NCI-H1105 treated with DMSO at 0.1 percent for 48 hours (cell line): Measurements from ENCODE around the gene SLC22A13.
"Not testable (repeated sequence)": the region's sequence is repeated elsewhere in the genome, so short reads cannot be mapped to it uniquely, and the experiment has no call there.

Experiments used
- DNase-seq: peaks from one replicate; lab custom pipeline; 2025; lab: John Stamatoyannopoulos, UW

The SLC22A13 gene

GRCh38 chr3:38265604-38266307, at the start of gene SLC22A13:
TSS of gene SLC22A13 (plus strand) at chr3:38265812. CDS start at chr3:38265861, 49 bp downstream.
- no peak for DNase-seq

GRCh38 chr3:38219609-38220197, 45.9 kb upstream of the SLC22A13 start:
- DNase-seq = no peak

GRCh38 chr3:38221005-38221404, 44.6 kb upstream of the SLC22A13 start:
- DNase-seq = no peak

GRCh38 chr3:38222032-38222634, 43.5 kb upstream of the SLC22A13 start:
- DNase-seq = no peak

GRCh38 chr3:38224357-38224756, 41.3 kb upstream of the SLC22A13 start:
- no peak for DNase-seq

- no peak for DNase-seq
These were observed 39.3 kb upstream of the SLC22A13 start for GRCh38 chr3:38226273-38226672.

- DNase-seq = no peak
These were observed 37.6 kb upstream of the SLC22A13 start for GRCh38 chr3:38227989-38228388.

- DNase-seq = no peak
These were observed 36.6 kb upstream of the SLC22A13 start for GRCh38 chr3:38229036-38229435.

GRCh38 chr3:38232701-38233100, 32.9 kb upstream of the SLC22A13 start:
- no peak for DNase-seq

- DNase-seq = no peak
These were observed 30.1 kb upstream of the SLC22A13 start for GRCh38 chr3:38235466-38235865.

- DNase-seq = no peak
These were observed 27.1 kb upstream of the SLC22A13 start for GRCh38 chr3:38238416-38239008.

GRCh38 chr3:38242812-38243211, 22.8 kb upstream of the SLC22A13 start:
- not testable (repeated sequence) for DNase-seq

- no peak for DNase-seq
These were observed 19.7 kb upstream of the SLC22A13 start for GRCh38 chr3:38245930-38246329.

GRCh38 chr3:38247366-38248035, 18.1 kb upstream of the SLC22A13 start:
- DNase-seq = no peak

- no peak for DNase-seq
These were observed 15.4 kb upstream of the SLC22A13 start for GRCh38 chr3:38250198-38250597.

GRCh38 chr3:38251197-38251596, 14.4 kb upstream of the SLC22A13 start:
- no peak for DNase-seq

GRCh38 chr3:38253704-38254103, 11.9 kb upstream of the SLC22A13 start:
- DNase-seq = no peak

GRCh38 chr3:38254872-38255271, 10.7 kb upstream of the SLC22A13 start:
- no peak for DNase-seq

GRCh38 chr3:38255627-38256026, 10.0 kb upstream of the SLC22A13 start:
- no peak for DNase-seq

- DNase-seq = no peak
These were observed 8.0 kb upstream of the SLC22A13 start for GRCh38 chr3:38257583-38257982.

- no peak for DNase-seq
These were observed 5.1 kb upstream of the SLC22A13 start for GRCh38 chr3:38260474-38260873.

- DNase-seq = no peak
These were observed 1.2 kb upstream of the SLC22A13 start for GRCh38 chr3:38264353-38264771.
